Measurements from ENCODE around the gene MAPK1IP1L.
"Not testable (repeated sequence)": the region's sequence is repeated elsewhere in the genome, so short reads cannot be mapped to it uniquely, and the experiment has no call there.

Gene MAPK1IP1L

DNA sequence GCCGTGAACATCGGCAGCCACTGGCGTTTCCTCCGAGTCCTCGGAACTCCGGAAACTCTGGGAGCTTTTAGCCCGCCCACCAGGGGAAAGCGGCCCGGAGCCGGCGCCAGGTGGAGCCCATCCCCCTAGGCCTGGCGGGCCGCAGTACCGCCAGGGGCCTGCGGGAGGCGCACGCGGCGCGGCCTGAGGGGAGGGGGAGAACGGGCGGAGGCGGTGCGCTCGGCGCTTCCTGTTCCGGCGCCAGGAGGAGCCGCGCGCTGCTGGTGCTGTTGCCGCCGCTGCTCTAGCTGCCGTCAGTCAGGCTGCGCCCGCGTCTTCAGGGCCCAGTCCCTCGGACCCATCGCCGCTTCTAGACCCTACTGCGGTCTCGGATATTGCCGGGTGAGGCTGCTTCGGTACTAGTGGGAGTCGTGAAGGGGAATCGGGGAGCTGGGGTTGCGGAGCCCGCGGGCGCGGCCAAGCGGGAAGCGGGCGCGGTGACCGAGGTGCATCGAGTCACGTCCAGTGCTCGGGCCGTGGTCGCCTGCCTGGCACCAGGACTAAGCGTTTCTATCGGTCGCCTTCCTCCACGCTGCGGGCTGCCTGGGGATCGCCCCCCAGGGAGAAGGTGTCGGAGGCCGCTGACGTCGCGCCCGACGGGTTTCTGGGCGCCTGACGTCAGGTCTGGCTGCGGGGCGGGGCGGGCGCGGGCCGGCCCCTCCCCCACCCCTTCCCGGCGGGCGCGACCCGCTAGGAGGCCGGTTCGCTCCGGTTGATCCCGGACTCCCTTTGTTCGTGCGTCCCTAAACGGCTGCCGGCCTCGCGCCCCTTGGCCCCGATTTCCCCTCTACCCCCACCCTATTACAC is at the start of gene MAPK1IP1L:
MAPK1IP1L (plus strand) TSS at position 225 of the 846 bp plus-strand sequence. CDS start 10,037 bp downstream, outside the sequence.
- peak; percentile 87 to 88 for DNase-seq (ENCODE audit: low read depth in 1 of 2, low spot score in 1 of 2)

DNA sequence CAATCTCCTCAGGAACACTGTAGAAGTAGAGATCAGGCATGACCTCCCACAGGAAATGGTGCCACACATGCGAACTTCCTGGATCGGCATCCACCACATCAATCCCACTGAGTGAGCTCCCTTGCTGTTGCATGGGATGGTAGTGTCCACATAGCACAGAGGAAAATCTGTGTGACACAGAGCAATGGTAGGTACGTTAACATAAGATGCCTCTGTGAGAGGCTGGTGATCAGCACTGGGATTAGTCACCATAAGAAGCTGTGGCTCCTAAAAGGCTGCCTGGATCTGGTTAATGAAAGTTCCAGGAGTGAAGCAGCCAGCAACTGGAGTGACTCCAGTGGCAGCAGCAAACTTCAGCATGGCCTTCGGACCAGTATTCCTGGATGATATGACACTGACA is 46.4 kb upstream of the MAPK1IP1L start:
- DNase-seq (ENCODE audit: low read depth in 1 of 2, low spot score in 1 of 2), result no peak

DNA sequence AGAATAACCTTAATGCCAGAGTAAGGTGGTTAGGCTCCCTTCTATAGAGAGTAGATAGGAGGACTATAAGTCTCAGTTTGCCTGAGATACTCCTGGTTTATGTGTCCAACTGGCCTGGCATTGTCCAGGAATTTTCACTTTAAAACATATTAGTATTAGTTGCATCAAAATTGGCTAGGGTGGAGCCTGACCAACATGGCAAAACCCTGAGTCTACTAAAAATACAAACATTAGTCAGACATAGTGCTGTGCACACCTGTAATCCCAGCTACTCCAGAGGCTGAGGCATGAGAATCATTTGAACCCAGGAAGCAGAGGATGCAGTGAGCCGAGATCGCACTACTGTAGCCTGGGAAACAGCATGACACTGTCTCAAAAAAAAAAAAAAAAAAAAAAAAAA is 36.4 kb upstream of the MAPK1IP1L start:
- DNase-seq (ENCODE audit: low read depth in 1 of 2, low spot score in 1 of 2), result no peak

DNA sequence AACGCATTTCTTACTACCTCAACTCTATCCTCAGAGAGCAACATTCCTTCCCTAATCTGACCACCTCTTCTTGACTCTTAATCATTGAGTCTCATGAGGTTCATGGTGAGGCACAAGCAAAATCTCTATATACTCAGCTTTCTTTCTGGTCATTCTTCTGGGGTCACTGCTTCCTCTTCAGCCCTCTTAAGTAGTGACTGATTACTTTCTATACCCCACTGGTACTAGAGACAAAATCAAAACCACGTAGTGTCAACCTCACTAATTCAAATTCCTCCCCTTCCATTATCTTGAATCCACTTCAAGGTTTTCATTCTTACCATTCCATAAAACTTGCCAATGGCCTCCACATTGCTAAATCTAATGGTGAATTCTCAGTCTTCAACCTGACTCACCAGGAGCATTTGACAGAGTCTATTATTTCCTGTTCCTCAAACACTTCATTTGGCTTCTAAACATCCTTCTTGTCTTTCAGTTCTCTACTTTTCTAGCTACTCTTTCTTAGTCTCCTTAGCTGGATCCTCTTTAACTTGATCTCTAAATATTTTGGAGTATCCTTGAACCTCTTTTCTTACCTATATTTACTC is 31.4 kb upstream of the MAPK1IP1L start:
- no peak for DNase-seq (ENCODE audit: low read depth in 1 of 2, low spot score in 1 of 2)

DNA sequence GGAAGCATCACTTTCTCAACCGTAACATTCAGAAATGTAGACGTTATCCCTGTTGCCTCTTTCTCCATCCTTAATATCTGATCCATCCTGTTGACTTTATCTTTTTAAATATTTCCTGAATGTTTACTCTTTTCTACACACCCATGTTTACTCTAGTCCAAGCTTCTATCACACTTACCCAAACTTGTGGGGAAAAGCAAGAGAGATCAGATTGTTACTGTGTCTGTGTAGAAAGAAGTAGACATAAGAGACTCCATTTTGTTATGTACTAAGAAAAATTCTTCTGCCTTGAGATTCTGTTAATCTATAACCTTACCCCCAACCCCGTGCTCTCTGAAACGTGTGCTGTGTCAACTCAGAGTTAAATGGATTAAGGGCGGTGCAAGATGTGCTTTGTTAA is 27.1 kb upstream of the MAPK1IP1L start:
- not testable (repeated sequence) for DNase-seq (ENCODE audit: low read depth in 1 of 2, low spot score in 1 of 2)

DNA sequence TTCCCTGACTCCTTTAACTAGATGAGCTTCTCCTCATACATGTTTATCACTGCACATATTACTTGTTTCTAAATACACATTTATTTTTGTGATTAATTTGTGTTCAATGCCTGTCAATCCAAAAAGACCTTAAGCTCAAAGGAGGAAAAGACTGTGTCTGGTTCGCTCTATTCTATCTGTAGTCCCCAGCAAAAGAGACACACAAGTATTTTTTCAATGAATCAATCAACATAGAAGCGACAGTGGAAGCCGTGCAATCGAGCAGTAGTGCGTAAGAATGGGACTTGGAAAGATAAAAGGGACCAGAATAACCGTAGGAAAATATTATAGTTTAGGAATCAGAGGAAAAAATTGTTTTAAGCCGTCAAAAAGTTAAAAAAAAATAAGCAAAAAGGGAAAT is 25.5 kb upstream of the MAPK1IP1L start:
- DNase-seq (ENCODE audit: low read depth in 1 of 2, low spot score in 1 of 2), result no peak

DNA sequence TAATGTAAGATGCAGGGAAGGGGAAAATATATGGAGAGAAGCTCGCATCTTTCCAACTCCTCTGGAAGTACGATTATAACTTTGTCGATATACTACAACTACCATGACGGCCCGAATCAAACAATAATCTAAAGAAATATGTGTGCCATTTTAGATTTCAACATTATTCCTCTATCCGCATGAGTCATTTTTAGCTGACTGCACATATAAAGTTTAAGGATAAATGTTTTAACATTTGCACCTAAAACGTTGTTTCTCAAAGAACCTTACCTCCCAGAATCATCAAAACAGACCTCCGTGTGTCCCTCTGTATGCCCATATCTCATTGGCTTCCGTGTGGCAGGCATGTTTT is 25.0 kb upstream of the MAPK1IP1L start:
- no peak for DNase-seq (ENCODE audit: low read depth in 1 of 2, low spot score in 1 of 2)

DNA sequence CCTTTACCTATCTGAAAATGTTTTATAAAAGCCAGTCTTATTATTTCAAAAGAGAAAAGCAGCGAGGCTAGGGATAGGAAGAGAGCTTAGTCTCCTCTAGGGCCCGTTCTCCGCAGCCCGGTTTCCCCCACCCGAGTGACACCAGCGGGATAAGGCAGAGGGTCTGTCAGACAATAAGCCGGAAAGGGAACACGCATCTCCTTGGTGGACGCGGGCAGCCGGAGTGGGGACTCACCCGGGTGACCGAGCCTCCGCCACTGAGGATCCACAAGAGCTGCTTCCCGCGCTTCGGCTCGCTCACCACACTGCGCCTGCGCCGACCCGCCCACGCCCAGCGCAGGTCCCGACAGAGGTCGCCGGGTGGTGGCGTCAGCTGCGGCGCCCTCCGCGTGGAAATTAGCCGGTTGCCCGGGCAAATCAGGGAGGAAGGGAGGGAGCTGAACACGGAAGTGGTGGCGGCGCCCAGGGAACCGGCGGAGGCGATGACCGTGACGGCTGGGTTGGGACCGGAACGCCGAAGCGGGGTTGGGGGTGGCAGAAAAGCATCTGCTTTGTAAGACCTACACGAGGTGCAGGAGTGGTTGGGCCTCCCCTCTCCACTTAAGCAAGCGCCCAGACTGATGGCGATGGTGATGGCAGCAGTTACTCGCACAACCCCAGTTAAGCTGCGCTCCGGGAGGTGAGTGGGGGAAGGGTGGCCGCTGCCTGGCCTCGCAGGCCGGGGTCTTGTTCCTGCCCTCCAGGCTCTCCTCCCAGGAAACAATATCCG is 24.5 kb upstream of the MAPK1IP1L start, which contains the start of the genes SOCS4 and WDHD1:
SOCS4 (plus strand) TSS at position 444 of the 769 bp plus-strand sequence. CDS start 15,806 bp downstream, outside the sequence.
WDHD1 (minus strand) TSS at position 307 of the 769 bp plus-strand sequence. CDS start 312 bp downstream, outside the sequence.
- peak; percentile 92 to 98 for DNase-seq (ENCODE audit: low read depth in 1 of 2, low spot score in 1 of 2)

DNA sequence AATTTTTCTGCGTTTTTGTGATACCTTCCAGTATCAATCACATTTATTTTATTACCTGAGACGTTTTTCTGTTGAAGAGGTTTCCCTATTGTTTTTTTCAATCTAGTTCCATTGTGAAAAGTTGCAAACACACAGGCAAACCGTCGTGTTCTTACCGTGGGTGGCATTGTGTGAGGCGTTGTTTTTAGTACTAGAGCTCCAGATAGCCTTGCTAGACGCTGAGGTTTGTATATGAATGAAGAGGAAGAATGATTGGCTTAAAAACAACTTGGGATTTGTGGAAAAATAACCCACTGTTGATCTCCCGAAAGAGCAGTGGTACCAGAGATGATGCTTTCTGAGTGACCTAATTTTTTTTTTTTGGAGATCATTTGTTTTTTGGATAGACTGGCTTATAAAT is 23.4 kb upstream of the MAPK1IP1L start:
- no peak for DNase-seq (ENCODE audit: low read depth in 1 of 2, low spot score in 1 of 2)

DNA sequence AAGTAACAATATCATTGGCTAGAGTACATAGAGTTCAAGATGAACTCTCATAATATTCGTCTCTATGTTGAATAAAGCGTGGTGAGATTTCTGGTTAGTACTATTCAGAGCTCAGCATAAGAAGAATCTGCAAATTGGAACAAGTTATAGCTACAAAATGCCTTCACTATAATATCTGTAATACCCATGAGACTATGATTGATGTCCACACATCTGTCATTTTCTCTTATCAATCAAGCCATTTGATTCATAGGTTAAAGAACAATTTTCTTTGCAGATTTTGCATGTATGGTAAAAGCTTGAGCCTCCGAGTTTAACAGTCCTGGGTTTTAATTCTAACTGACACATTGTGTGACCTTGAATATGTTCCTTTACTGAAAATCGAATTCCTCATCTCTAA is 23.0 kb upstream of the MAPK1IP1L start:
- no peak for DNase-seq (ENCODE audit: low read depth in 1 of 2, low spot score in 1 of 2)

DNA sequence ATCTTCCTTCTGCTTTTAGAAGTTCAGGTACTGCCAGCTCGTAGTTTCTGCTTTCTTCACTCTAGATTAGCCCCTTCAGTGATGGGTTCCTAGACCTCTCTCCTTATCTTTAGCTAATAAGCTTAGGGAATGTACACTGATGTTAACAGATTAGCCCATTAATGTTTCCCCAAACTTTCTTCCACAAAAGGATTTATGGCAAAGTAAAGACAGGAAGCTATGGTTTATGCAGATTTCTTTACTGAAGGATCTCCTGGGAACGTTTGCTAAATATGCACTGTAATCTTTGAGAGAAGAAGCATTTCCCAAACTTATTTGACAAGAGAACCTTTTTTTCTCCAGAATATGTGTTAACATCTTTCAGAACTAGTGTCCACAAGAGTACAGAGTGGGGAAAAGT is 20.3 kb upstream of the MAPK1IP1L start:
- no peak for DNase-seq (ENCODE audit: low read depth in 1 of 2, low spot score in 1 of 2)

DNA sequence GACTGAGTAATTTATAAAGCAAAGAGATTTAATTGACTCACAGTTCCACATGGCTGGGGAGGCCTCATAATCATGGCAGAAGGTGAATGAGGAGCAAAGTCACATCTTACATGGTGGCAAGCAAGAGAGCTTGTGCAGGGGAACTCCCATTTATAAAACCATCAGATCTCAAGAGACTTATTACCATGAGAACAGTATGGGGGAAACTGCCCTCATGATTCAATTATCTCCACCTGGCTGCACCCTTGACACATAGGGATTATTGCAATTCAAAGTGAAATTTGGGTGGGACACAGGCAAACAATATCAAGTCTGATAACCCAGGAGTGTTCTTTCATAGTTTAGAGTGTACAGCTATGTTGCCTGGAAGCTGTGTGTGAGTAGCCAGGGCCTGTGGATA is 13.5 kb upstream of the MAPK1IP1L start:
- not testable (repeated sequence) for DNase-seq (ENCODE audit: low read depth in 1 of 2, low spot score in 1 of 2)

DNA sequence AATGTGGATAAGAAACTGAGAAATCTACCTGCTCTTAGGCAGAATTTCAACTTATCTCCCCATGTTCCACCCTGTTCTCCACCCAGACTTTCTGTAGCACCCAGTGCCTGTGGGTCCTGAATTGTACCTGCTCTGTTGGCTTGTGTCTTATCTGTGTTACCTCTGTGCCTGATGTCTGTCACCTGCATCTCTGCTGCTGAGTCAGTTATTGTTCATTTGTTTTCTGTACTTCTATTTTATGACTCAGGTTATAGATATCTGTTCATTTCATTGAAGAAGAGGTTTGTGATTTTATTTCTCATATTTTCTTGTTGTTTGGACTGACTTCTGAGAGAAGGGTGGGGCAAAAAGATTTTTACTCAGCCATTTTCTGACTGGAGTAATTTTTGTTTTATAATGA is 12.7 kb upstream of the MAPK1IP1L start:
- no peak for DNase-seq (ENCODE audit: low read depth in 1 of 2, low spot score in 1 of 2)

DNA sequence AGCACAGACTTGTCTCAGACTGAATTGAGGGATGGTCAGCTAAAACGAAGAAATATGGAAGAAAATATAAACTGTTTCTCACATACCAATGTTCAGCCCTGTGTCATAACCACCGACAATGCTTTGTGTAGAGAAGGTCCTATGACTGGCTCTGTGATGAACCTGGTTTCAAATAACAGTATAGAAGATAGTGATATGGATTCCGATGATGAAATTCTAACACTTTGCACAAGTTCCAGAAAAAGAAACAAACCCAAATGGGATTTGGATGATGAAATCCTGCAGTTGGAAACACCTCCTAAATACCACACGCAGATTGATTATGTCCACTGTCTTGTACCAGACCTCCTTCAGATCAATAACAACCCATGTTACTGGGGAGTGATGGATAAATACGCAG is 7.9 kb upstream of the MAPK1IP1L start:
- no peak for DNase-seq (ENCODE audit: low read depth in 1 of 2, low spot score in 1 of 2)

DNA sequence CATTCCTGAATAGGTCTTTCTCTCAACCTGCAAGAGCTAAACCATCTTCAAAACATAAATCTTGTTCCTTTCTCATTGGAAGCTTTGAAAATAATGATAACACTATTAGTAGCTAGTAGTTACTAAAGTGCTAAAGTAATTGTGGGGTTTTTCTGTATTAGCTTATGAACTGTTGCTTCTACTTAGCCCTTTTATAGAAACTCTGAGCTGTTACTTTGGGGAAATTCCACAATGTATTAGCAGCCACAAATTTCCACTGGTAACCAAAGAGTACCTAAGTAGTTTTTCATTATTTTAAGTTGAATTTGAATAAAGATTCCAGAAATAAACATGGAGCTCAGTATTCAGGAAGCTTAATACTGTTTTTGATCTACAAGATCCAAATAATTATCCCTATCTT is 6.4 kb upstream of the MAPK1IP1L start:
- DNase-seq (ENCODE audit: low read depth in 1 of 2, low spot score in 1 of 2), result no peak

DNA sequence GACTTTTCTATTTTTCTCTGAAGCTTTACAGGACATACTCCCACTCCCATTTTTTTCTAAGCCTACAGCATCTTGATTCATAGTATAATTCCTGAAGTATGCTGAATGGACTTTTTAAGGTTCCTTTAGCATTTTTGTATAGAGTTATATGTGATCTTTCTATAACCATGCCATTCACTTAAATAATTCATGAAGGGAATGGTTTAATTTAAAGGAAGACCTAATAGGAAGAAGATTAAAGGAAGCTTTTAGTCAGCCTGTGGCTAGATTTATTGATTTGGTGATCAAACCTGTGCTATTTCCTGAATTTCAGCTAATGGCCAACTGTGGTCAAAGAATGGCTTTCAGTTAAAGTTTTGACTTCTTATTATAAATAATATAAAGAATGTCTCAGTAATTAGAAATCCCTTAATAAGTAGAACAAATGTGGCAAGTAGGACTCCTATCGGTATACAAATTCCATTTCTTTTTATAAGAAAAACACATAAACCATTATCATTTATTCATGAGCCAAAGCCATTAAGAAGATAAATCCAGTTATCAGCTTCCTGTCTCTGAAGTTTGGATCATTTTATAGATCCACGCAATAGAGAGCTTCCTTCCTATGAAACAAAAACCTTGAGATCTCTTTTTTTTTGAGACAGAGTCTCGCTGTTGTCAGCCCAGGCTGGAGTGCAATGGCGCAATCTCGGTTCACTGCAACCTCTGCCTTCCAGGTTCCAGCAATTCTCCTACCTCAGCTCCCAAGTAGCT is 4.0 kb upstream of the MAPK1IP1L start:
- DNase-seq (ENCODE audit: low read depth in 1 of 2, low spot score in 1 of 2), result no peak

DNA sequence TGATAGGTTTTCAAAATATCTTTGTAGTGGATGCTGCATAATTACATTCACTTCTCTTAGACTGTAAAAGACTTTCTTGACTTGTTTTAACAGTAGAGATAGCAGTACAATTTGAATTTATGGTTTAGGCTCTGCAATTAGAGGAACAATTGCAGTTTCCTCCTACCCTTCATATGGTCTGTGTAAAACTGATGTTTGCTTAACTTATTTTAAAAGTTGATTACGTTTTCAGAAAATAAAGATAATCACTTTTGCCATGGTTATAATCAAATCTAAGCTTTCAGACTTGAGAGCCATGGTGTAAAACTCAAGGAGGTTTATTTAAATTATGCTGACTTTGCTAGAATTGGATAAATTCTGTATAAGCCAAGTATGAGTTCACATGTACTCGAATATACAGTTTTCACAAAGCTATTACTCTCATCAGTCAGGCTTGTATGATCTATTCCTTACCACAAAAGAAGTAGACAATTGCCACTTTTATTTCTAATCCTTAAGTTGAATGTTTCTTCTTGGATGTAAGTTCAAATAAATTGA is 2.5 kb upstream of the MAPK1IP1L start:
- no peak for DNase-seq (ENCODE audit: low read depth in 1 of 2, low spot score in 1 of 2)

DNA sequence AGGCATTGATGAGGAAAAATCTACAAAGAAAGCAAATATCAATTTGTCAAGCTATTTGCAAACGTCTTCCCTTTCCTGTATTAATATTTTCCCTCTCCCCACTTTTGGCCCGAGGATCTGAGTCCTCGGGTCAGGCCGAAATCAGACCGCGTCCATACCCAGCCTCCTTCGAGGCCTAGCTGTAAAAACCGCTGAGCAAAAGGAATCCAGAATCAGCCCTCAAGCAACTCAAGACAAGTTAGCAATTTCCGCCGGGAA is 353 bp upstream of the MAPK1IP1L start:
- DNase-seq (ENCODE audit: low read depth in 1 of 2, low spot score in 1 of 2), result no peak

DNA sequence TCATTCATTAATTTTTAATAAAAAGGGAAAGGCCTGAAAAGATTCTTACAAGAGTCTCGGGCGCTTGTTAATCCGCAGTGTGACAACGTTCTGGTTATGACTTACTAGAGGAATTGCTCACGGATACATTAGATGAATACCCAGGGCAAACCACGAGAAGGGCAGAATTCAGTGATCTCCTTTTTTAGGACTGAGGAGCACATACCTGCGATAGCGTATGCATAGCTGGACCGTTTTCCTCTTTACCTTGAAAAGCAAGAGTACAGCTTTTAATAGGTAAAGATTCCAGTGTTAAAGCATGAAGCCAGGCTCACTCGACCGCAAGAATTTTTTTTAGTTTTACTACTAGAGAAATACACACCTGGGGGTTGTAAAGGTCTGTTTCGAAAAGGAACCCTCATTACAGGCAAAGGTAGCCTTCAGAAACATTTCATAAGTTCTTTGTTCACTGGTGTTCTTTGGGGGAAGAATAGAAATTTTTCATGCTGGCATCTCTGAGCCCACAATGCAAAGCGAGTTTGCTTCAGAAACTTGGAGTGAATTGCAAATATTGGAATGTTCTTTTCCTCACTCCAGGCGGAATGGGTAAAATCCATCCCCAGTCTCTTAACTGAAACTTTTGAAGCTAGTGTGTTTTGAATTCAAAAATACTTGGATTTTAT is 953 bp downstream of the MAPK1IP1L start:
- no peak for DNase-seq (ENCODE audit: low read depth in 1 of 2, low spot score in 1 of 2)

DNA sequence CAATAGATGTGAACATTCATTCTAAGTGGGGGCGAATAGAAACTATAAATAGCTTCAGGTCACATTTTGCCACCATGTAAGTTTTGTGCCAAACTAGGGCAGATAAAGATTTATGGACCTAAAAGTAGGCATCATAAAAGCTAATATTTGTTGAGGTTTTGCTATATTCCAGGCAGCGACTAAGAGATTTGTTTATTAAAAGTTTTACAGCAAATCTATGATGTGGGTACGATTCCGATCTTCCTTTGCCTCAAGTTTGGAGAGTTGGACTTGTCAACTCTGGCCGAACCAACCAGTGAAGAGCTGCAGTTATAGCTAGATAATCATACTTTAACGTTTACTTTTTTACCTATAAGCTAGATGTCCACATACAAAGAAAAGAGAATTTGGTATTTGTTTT is 1.6 kb downstream of the MAPK1IP1L start:
- DNase-seq (ENCODE audit: low read depth in 1 of 2, low spot score in 1 of 2), result no peak

DNA sequence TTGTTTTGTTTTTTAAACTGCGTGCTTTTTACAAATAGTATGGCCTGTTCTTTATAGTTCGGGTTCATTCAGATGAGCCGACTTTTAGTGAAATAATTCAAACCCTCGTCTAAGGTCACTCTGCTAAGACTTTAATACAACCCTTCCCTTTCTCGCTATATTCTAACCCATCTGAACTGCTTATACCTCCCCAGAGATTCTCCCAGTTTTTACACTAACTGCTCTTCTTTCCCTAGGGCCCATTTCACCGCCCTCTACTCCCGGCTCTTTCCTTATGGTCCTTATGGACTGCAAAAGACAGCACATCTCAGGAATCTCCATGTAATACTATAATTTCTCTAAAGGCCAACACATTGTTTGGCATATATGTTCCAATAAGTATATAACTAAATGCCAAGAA is 2.1 kb downstream of the MAPK1IP1L start:
- no peak for DNase-seq (ENCODE audit: low read depth in 1 of 2, low spot score in 1 of 2)
